ENCODE data around the gene TTC1.

GRCh38 chr5:160029004-160029403, 20.1 kb downstream of the TTC1 start:
- TF ChIP-seq, protein P1, sequence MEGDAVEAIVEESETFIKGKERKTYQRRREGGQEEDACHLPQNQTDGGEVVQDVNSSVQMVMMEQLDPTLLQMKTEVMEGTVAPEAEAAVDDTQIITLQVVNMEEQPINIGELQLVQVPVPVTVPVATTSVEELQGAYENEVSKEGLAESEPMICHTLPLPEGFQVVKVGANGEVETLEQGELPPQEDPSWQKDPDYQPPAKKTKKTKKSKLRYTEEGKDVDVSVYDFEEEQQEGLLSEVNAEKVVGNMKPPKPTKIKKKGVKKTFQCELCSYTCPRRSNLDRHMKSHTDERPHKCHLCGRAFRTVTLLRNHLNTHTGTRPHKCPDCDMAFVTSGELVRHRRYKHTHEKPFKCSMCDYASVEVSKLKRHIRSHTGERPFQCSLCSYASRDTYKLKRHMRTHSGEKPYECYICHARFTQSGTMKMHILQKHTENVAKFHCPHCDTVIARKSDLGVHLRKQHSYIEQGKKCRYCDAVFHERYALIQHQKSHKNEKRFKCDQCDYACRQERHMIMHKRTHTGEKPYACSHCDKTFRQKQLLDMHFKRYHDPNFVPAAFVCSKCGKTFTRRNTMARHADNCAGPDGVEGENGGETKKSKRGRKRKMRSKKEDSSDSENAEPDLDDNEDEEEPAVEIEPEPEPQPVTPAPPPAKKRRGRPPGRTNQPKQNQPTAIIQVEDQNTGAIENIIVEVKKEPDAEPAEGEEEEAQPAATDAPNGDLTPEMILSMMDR (conservative IDR thresholded peaks at IDR 0.05; ENCODE audit: low read length): no peak
- no peak for TF ChIP-seq EZH2phosphoT487 (IDR thresholded peaks at IDR 0.05; ENCODE audit: borderline replicate concordance)

All from Loucy (cell line).